ENCODE measurements around the gene MARCHF9.

The MARCHF9 gene

GRCh38 chr12:57807285-57807684 lies 52.4 kb downstream of the MARCHF9 start:
- DNase-seq, result no peak

- no peak for DNase-seq
Measured at GRCh38 chr12:57808351-57808750, 53.4 kb downstream of the MARCHF9 start.

GRCh38 chr12:57809425-57809824 lies 54.5 kb downstream of the MARCHF9 start:
- DNase-seq, result no peak
